Astrocyte of the hippocampus (primary cell): Measurements from ENCODE around the gene AZGP1.
"Not testable (repeated sequence)": the region's sequence is repeated elsewhere in the genome, so short reads cannot be mapped to it uniquely, and the experiment has no call there.

Experiments
- DNase-seq: peaks from one replicate; pipeline ENCODE4 v3.0.0; 2011; ENCODE audit warnings: low read depth, low spot score

Gene AZGP1

GRCh38 chr7:99952649-99953048 is 23.2 kb downstream of the AZGP1 start:
- not testable (repeated sequence) for DNase-seq

GRCh38 chr7:99950819-99951218 is 25.0 kb downstream of the AZGP1 start:
- DNase-seq: not testable (repeated sequence)

GRCh38 chr7:99949645-99950228 is 26.1 kb downstream of the AZGP1 start:
- peak; percentile 4 for DNase-seq

GRCh38 chr7:99947608-99948007 is 28.2 kb downstream of the AZGP1 start:
- DNase-seq: no peak

- DNase-seq: no peak
Observed at GRCh38 chr7:99944497-99945070, 31.2 kb downstream of the AZGP1 start.

GRCh38 chr7:99943641-99944496 is 32.0 kb downstream of the AZGP1 start:
- no peak for DNase-seq

GRCh38 chr7:99938296-99938695 is 37.5 kb downstream of the AZGP1 start:
- no peak for DNase-seq

- not testable (repeated sequence) for DNase-seq
Observed at GRCh38 chr7:99935009-99935408, 40.8 kb downstream of the AZGP1 start.

GRCh38 chr7:99930376-99930775 is 45.5 kb downstream of the AZGP1 start:
- DNase-seq: no peak

GRCh38 chr7:99929730-99930053 is 46.1 kb downstream of the AZGP1 start:
- no peak for DNase-seq

GRCh38 chr7:99928994-99929729 is 46.7 kb downstream of the AZGP1 start, which contains the start of gene GJC3:
TSS of gene GJC3 (minus strand) at chr7:99929620. CDS start at chr7:99929620, 0 bp downstream.
- DNase-seq: peak; percentile 54

- DNase-seq: no peak
Observed at GRCh38 chr7:99928188-99928587, 47.6 kb downstream of the AZGP1 start.

- no peak for DNase-seq
Observed at GRCh38 chr7:99927536-99927935, 48.3 kb downstream of the AZGP1 start.

- DNase-seq: no peak
Observed at GRCh38 chr7:99926321-99926720, 49.5 kb downstream of the AZGP1 start.

- no peak for DNase-seq
Observed at GRCh38 chr7:99923200-99923599, 52.6 kb downstream of the AZGP1 start.

- DNase-seq: peak; percentile 13
Observed at GRCh38 chr7:99920149-99920548, 55.7 kb downstream of the AZGP1 start.

GRCh38 chr7:99919814-99920112 is 56.1 kb downstream of the AZGP1 start:
- no peak for DNase-seq

- peak; percentile 94 for DNase-seq
Observed at GRCh38 chr7:99918959-99919813, 56.6 kb downstream of the AZGP1 start, which contains the start of gene TRIM4. TSS of gene TRIM4 (minus strand) at chr7:99919530. CDS start at chr7:99919401, 129 bp downstream.
